H1 (cell line): ENCODE results near the gene ARHGAP25. TPM values are rescaled to one million over a fixed set of nuclear protein-coding genes. Genes with fewer than 3 reads are reported as not detected.

Source experiments
- CTCF ChIA-PET: fragments of 300-600 bp; sonication (Branson Sonifier 250); formaldehyde crosslinking; loops from one replicate; lab custom pipeline; 2021; ENCODE audit not compliant: partially characterized antibody; lab: Charles Lee
- POLR2A ChIA-PET: fragments of 300-600 bp; sonication (Branson Sonifier 250); formaldehyde crosslinking; loops from one replicate; lab custom pipeline; 2021; ENCODE audit warnings: inconsistent platforms; ENCODE audit not compliant: partially characterized antibody; lab: Charles Lee
- DNase-seq, 2 experiments: peaks; one replicate each; pipeline versions ENCODE4 v3.0.0 to v3.0.0-alpha.2; 2010 to 2022; ENCODE audit warnings: low spot score in 2 of 2, low read depth in 1 of 2, mixed read lengths in 1 of 2
- FAIRE-seq: peaks from 2 replicates; lab custom pipeline; 2011; peaks lifted over from hg19 to GRCh38; lab: Jason Lieb, UNC
- H2AFZ ChIP-seq: 2 replicates; pipeline ENCODE4 v1.8.1; 2012; ENCODE audit warnings: low read length, inconsistent platforms
- H2AK5ac ChIP-seq: 2 replicates; pipeline ENCODE4 v1.6.1; 2013; ENCODE audit warnings: low read depth, low read length
- H2BK120ac ChIP-seq: replicated peaks from 2 replicates; pipeline ENCODE3; 2013; ENCODE audit warnings: low read depth, low read length, inconsistent platforms
- H2BK12ac ChIP-seq: 2 replicates; pipeline ENCODE4 v1.6.1; 2013; ENCODE audit warnings: low read depth, low read length
- H2BK15ac ChIP-seq: 2 replicates; pipeline ENCODE4 v1.6.1; 2013; ENCODE audit warnings: low read length
- H2BK20ac ChIP-seq: 2 replicates; pipeline ENCODE4 v1.6.1; 2013; ENCODE audit warnings: low read length
- H2BK5ac ChIP-seq: 2 replicates; pipeline ENCODE4 v1.6.1; 2013; ENCODE audit warnings: low read depth, low read length
- H3K14ac ChIP-seq: 2 replicates; pipeline ENCODE4 v1.6.1; 2013; ENCODE audit warnings: inconsistent platforms; ENCODE audit not compliant: insufficient read length
- H3K18ac ChIP-seq: 2 replicates; pipeline ENCODE4 v1.6.1; 2013; ENCODE audit warnings: low read length; ENCODE audit errors: extremely low read depth
- H3K23ac ChIP-seq: 2 replicates; pipeline ENCODE4 v1.6.1; 2013; ENCODE audit warnings: inconsistent platforms; ENCODE audit not compliant: insufficient read length
- H3K23me2 ChIP-seq: 2 replicates; pipeline ENCODE4 v1.6.1; 2013; ENCODE audit warnings: low read depth, low read length
- H3K27ac ChIP-seq: 2 replicates; pipeline ENCODE4 v1.6.1; 2011; ENCODE audit warnings: low read depth, low read length, inconsistent platforms
- H3K27me3 ChIP-seq, 4 experiments: replicated peaks in 1 of 4; 1 replicate in 1 of 4; 2 replicates in 3 of 4; pipeline versions ENCODE4 v1.6.1 to v1.8.1; 2011 to 2013; ENCODE audit warnings: low read length in 3 of 4, mild to moderate bottlenecking in 3 of 4, inconsistent platforms in 2 of 4, mixed read lengths in 2 of 4, moderate library complexity in 1 of 4; ENCODE audit not compliant: control insufficient read depth in 3 of 4, insufficient read depth in 3 of 4; ENCODE audit errors: extremely low read depth in 1 of 4
- H3K36me3 ChIP-seq, 4 experiments: 2 replicates each; pipeline versions ENCODE4 v1.6.1 to v1.8.1; 2011 to 2013; ENCODE audit warnings: mild to moderate bottlenecking in 4 of 4, low read length in 3 of 4, moderate library complexity in 2 of 4, control low read depth in 1 of 4, inconsistent platforms in 1 of 4; ENCODE audit not compliant: insufficient read depth in 4 of 4, control insufficient read depth in 2 of 4
- H3K4ac ChIP-seq: replicated peaks from 2 replicates; pipeline ENCODE3; 2013; ENCODE audit warnings: low read length, low read depth, mixed read lengths, inconsistent platforms; ENCODE audit not compliant: insufficient read length
- H3K4me1 ChIP-seq, 4 experiments: replicated peaks in 1 of 4; 1 replicate in 1 of 4; 2 replicates in 3 of 4; pipeline versions ENCODE4 v1.6.1 to v1.8.1; 2011 to 2013; ENCODE audit warnings: low read length in 3 of 4, inconsistent platforms in 2 of 4, mixed read lengths in 1 of 4; ENCODE audit not compliant: insufficient read depth in 4 of 4, control insufficient read depth in 3 of 4
- H3K4me2 ChIP-seq, 2 experiments: 2 replicates each; pipeline versions ENCODE4 v1.6.1 to v1.8.1; 2011 to 2013; ENCODE audit warnings: low read depth in 2 of 2, low read length in 2 of 2, control low read depth in 1 of 2, inconsistent platforms in 1 of 2, mild to moderate bottlenecking in 1 of 2; ENCODE audit not compliant: insufficient read depth in 1 of 2
- H3K4me3 ChIP-seq, 4 experiments: fragments of 200-600, 300-600 bp in 1 of 4; sonication (generic), shearing (Covaris generic), sonication (Bioruptor Twin) in 1 of 4; 2 replicates each; pipeline versions ENCODE4 v1.5.1 to v1.8.1; 2011 to 2016; ENCODE audit warnings: low read length in 4 of 4, low read depth in 3 of 4, control low read depth in 2 of 4, inconsistent platforms in 2 of 4, mild to moderate bottlenecking in 2 of 4, mixed read lengths in 1 of 4, moderate library complexity in 1 of 4; ENCODE audit not compliant: insufficient read depth in 2 of 4; ENCODE audit errors: extremely low read depth in 1 of 4
- H3K56ac ChIP-seq: replicated peaks from 2 replicates; pipeline ENCODE3; 2013; ENCODE audit warnings: low read depth, mild to moderate bottlenecking, mixed read lengths, low read length, inconsistent platforms; ENCODE audit not compliant: insufficient read length
- H3K79me1 ChIP-seq: 2 replicates; pipeline ENCODE4 v1.6.1; 2013; ENCODE audit warnings: low read depth, low read length, control low read depth
- H3K79me2 ChIP-seq, 2 experiments: 2 replicates each; pipeline versions ENCODE4 v1.6.1 to v1.8.1; 2012 to 2013; ENCODE audit warnings: low read length in 2 of 2, mild to moderate bottlenecking in 2 of 2, inconsistent platforms in 1 of 2; ENCODE audit not compliant: insufficient read depth in 2 of 2, control insufficient read depth in 1 of 2
- H3K9ac ChIP-seq, 4 experiments: replicated peaks in 1 of 4; 1 replicate in 1 of 4; 2 replicates in 3 of 4; pipeline versions ENCODE4 v1.6.1 to v1.8.1; 2011 to 2013; ENCODE audit warnings: low read depth in 3 of 4, low read length in 3 of 4, control low read depth in 2 of 4, mild to moderate bottlenecking in 2 of 4, moderate library complexity in 2 of 4, inconsistent platforms in 1 of 4; ENCODE audit errors: extremely low read depth in 1 of 4
- H3K9me3 ChIP-seq, 2 experiments: 2 replicates each; pipeline versions ENCODE4 v1.6.1 to v1.8.1; 2012 to 2013; ENCODE audit warnings: mild to moderate bottlenecking in 2 of 2, moderate library complexity in 2 of 2, control low read depth in 1 of 2, inconsistent platforms in 1 of 2, low read depth in 1 of 2, low read length in 1 of 2, mixed read lengths in 1 of 2; ENCODE audit not compliant: insufficient read depth in 2 of 2
- H4K20me1 ChIP-seq, 2 experiments: replicated peaks in 1 of 2; 2 replicates each; pipeline versions ENCODE3 to v1.8.1; 2011 to 2013; ENCODE audit warnings: inconsistent platforms in 2 of 2, low read length in 2 of 2, mild to moderate bottlenecking in 1 of 2; ENCODE audit not compliant: insufficient read depth in 2 of 2, control insufficient read depth in 1 of 2
- H4K5ac ChIP-seq: 2 replicates; pipeline ENCODE4 v1.6.1; 2013; ENCODE audit warnings: low read length, low read depth, mixed read lengths, inconsistent platforms; ENCODE audit not compliant: insufficient read length
- H4K8ac ChIP-seq: 2 replicates; pipeline ENCODE4 v1.8.0; 2013; ENCODE audit warnings: mild to moderate bottlenecking, moderate library complexity, low read length, inconsistent platforms; ENCODE audit not compliant: insufficient read depth; ENCODE audit errors: extremely low read depth
- H4K91ac ChIP-seq: replicated peaks from 2 replicates; pipeline ENCODE3; 2013; ENCODE audit warnings: low read length, mixed read lengths, inconsistent platforms; ENCODE audit not compliant: insufficient read length
- BACH1 ChIP-seq: IDR thresholded peaks from 2 replicates; pipeline ENCODE4 v1.6.1; 2012; ENCODE audit warnings: low read length, improper control_type of control experiment
- CBX8 ChIP-seq: fragments of 300-800, 300-1000 bp; sonication (generic); IDR thresholded peaks from 2 replicates; pipeline ENCODE4 v1.7.1; 2016; ENCODE audit warnings: low read depth, low read length, borderline replicate concordance
- CHD2 ChIP-seq: IDR thresholded peaks from 2 replicates; pipeline ENCODE4 v1.6.1; 2012; ENCODE audit warnings: low read length, improper control_type of control experiment
- FOSL1 ChIP-seq: IDR thresholded peaks from 2 replicates; pipeline ENCODE4 v1.6.1; 2011; ENCODE audit warnings: mild to moderate bottlenecking, low read depth, low read length, moderate library complexity; ENCODE audit not compliant: insufficient read depth
- KDM1A ChIP-seq: fragments of 200-600, 300-600 bp; sonication (generic); IDR thresholded peaks from 2 replicates; pipeline ENCODE4 v1.7.1; 2016; ENCODE audit warnings: mild to moderate bottlenecking, low read length, borderline replicate concordance
- NANOG ChIP-seq: IDR thresholded peaks from 2 replicates; pipeline ENCODE4 v1.6.1; 2011; ENCODE audit warnings: low read length, low read depth, mild to moderate bottlenecking, inconsistent platforms; ENCODE audit not compliant: insufficient read depth, poor library complexity, severe bottlenecking
- NRF1 ChIP-seq: IDR thresholded peaks from 2 replicates; pipeline ENCODE4 v1.6.1; 2011; ENCODE audit warnings: mild to moderate bottlenecking, low read depth, low read length, improper control_type of control experiment
- RFX5 ChIP-seq: IDR thresholded peaks from 2 replicates; pipeline ENCODE4 v1.6.1; 2011; ENCODE audit warnings: low read depth, low read length, improper control_type of control experiment, borderline replicate concordance
- SIRT6 ChIP-seq: IDR thresholded peaks from one replicate; pipeline ENCODE4 v1.7.1; 2012; ENCODE audit warnings: low read length, inconsistent platforms
- SP2 ChIP-seq: IDR thresholded peaks from 2 replicates; pipeline ENCODE4 v1.6.1; 2012; ENCODE audit warnings: mild to moderate bottlenecking, low read length, inconsistent platforms
- SP4 ChIP-seq: IDR thresholded peaks from 2 replicates; pipeline ENCODE4 v1.6.1; 2012; ENCODE audit warnings: low read length, inconsistent platforms
- YY1 ChIP-seq: IDR thresholded peaks from 2 replicates; pipeline ENCODE4 v1.6.1; 2011; ENCODE audit warnings: low read depth, mild to moderate bottlenecking, low read length
- ZNF274 ChIP-seq: IDR thresholded peaks from 2 replicates; pipeline ENCODE4 v1.7.0; 2012; ENCODE audit warnings: low read length, borderline replicate concordance; ENCODE audit errors: extremely low read depth
- WGBS, 2 experiments: shearing (Covaris generic) in 1 of 2; methylation state at CpG; one replicate each; pipeline versions ENCODE4 v1.1.6 to v1.1.7; 2013 to 2015; ENCODE audit warnings: low lambda C conversion rate in 2 of 2, mixed read lengths in 2 of 2, inconsistent platforms in 1 of 2, low coverage in 1 of 2, missing lambda C conversion rate in 1 of 2; ENCODE audit not compliant: insufficient replicate concordance in 2 of 2, insufficient coverage in 1 of 2, insufficient read length in 1 of 2; ENCODE audit errors: extremely low coverage in 1 of 2, missing lambda C conversion rate in 1 of 2; 5-methylcytosine and 5-hydroxymethylcytosine counted together
- polyA plus RNA-seq, 7 experiments: library from polyadenylated mRNA; depleted of rRNA in 3 of 7; stranded (reverse) in 5 of 7; unstranded in 2 of 7; fragments of >200 nt in 5 of 7; fragments of 200-250 nt in 2 of 7; gene quantifications; 1 replicate in 5 of 7; 2 replicates in 1 of 7; 4 replicates in 1 of 7; pipeline versions ENCODE4 v1.2.1 to v1.2.3, GENCODE V29; 2011 to 2013; ENCODE audit warnings: missing spikeins in 2 of 7, mixed read lengths in 2 of 7
- total RNA-seq: library from RNA; stranded (reverse); fragmentation: NEBNext Ultra II Directional; extraction: Animal tissue kit (Norgen Biotek cat#: 25700); gene quantifications from 2 replicates; pipeline ENCODE4 v1.2.1, GENCODE V29; 2021
- TF ChIP-seq, protein P1 (sequence below): IDR thresholded peaks from 2 replicates; pipeline ENCODE4 v1.6.1; 2011; ENCODE audit warnings: low read length, improper control_type of control experiment

Gene ARHGAP25
- total and polyA plus RNA-seq, 2 of the 8 experiments (the other 6 are each of a cell fraction or from before 2014, with no cell fraction given) = 1.00 to 1.2 TPM

DNA sequence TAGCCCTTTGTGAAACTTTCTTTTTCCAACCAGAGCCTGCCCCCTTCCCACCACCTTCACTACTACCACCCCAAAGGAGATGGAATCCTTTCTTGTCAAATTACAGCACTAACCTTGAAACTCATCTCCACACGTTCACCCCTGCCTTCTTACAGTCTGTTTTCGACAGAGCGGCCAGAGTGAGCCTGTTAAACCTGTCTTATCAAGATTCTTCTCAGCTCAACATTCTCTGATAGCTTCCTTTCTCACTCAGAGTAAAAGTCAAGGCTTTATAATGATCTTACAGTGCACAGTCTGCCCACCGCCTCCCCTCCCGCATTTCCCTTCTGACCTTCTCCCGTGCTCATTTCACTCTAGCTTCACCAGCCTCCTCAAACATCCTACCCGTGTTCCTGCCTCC lies 56.0 kb downstream of the ARHGAP25 start:
- Histone ChIP-seq H3K18ac (no peak overlapping the region), H3K9ac (no peak overlapping the region), H3K9me3 (no peaks in the 10 kb centered on the region), H3K27me3 (no peaks in the 10 kb centered on the region), H3K79me1 (no peaks in the 10 kb centered on the region), H4K91ac (no peak overlapping the region), H3K14ac (no peak overlapping the region), H2BK5ac (no peak overlapping the region), H2BK12ac (no peak overlapping the region), H3K4me2 (no peak overlapping the region), H4K5ac (no peak overlapping the region), H3K36me3 (no peaks in the 10 kb centered on the region), H2BK20ac (no peak overlapping the region), H3K23ac (no peak overlapping the region), H2AFZ (no peak overlapping the region), H4K20me1 (no peaks in the 10 kb centered on the region), H2BK15ac (no peak overlapping the region), H3K79me2 (no peaks in the 10 kb centered on the region), H3K4me1 (no peaks in the 10 kb centered on the region), H2AK5ac (no peak overlapping the region), H3K4me3 (no peak overlapping the region), H3K56ac (no peak overlapping the region), H3K27ac (no peak overlapping the region), H4K8ac (no peak overlapping the region), H2BK120ac (no peak overlapping the region), H3K4ac (no peak overlapping the region), H3K23me2 (no peaks in the 10 kb centered on the region)
- DNase-seq (no peak), FAIRE-seq (no peak)
- 79% methylated on average over 7 of the region's 7 CpGs; no CpG with 5 or more reads in 1 of the 2 experiments for WGBS, 2 experiments
- CTCF ChIA-PET = interaction anchor here (1.1 to 1.6 kb wide), 3 partner anchors 9 to 135 kb away, joined by 3 to 8 read pairs (median 3); no protein-coding TSS in a partner anchor
- POLR2A ChIA-PET = interaction anchor here (1.1 kb wide), 1 partner anchor 19 kb away, joined by 3 read pairs; no protein-coding TSS in a partner anchor
- TF ChIP-seq YY1 = no peak
- no peak for TF ChIP-seq ZNF274
- TF ChIP-seq NRF1 = no peak
- no peak for TF ChIP-seq SP2
- no peak for TF ChIP-seq CHD2
- no peak for TF ChIP-seq SIRT6
- TF ChIP-seq BACH1 = no peak
- TF ChIP-seq CBX8 = no peak
- TF ChIP-seq RFX5 = no peak
- TF ChIP-seq, protein P1, sequence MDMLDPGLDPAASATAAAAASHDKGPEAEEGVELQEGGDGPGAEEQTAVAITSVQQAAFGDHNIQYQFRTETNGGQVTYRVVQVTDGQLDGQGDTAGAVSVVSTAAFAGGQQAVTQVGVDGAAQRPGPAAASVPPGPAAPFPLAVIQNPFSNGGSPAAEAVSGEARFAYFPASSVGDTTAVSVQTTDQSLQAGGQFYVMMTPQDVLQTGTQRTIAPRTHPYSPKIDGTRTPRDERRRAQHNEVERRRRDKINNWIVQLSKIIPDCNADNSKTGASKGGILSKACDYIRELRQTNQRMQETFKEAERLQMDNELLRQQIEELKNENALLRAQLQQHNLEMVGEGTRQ = no peak
- no peak for TF ChIP-seq NANOG
- no peak for TF ChIP-seq KDM1A
- TF ChIP-seq FOSL1 = no peak
- no peak for TF ChIP-seq SP4
